Measurements from ENCODE around the gene AUTS2.

Gene AUTS2

DNA sequence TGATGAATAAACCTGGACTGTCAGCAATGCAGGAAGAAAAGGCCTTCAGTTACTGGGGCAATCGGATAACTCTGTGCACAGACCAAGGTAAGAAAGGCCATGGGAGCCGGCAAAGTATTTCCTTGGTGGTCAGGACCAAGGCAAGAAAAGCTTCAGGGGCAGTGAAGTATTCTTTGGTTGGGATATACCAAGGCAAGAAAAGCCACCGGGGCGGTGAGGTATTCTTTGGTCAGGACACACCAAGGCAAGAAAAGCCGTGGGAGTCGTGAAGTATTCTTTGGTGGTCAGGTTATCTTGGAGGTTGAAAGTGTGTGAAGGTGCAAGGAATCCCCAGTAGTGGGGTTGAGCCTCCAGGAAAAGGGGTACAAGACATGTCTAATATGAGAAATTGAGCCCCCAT is 1238.7 kb downstream of the AUTS2 start:
- no peak for FAIRE-seq

- no peak for FAIRE-seq
Measured at GRCh38 chr7:70837589-70837988, 1239.3 kb downstream of the AUTS2 start.

- no peak for FAIRE-seq
Measured at GRCh38 chr7:70838292-70838907, 1240.1 kb downstream of the AUTS2 start.

Measured in A204.1 (cell line).